ENCODE results near the gene FZD8. TPM values are rescaled to one million over a fixed set of nuclear protein-coding genes. Genes with fewer than 3 reads are reported as not detected.

FZD8 gene
- total RNA-seq, 1 experiment from 2014 or later: 36.1 TPM

DNA sequence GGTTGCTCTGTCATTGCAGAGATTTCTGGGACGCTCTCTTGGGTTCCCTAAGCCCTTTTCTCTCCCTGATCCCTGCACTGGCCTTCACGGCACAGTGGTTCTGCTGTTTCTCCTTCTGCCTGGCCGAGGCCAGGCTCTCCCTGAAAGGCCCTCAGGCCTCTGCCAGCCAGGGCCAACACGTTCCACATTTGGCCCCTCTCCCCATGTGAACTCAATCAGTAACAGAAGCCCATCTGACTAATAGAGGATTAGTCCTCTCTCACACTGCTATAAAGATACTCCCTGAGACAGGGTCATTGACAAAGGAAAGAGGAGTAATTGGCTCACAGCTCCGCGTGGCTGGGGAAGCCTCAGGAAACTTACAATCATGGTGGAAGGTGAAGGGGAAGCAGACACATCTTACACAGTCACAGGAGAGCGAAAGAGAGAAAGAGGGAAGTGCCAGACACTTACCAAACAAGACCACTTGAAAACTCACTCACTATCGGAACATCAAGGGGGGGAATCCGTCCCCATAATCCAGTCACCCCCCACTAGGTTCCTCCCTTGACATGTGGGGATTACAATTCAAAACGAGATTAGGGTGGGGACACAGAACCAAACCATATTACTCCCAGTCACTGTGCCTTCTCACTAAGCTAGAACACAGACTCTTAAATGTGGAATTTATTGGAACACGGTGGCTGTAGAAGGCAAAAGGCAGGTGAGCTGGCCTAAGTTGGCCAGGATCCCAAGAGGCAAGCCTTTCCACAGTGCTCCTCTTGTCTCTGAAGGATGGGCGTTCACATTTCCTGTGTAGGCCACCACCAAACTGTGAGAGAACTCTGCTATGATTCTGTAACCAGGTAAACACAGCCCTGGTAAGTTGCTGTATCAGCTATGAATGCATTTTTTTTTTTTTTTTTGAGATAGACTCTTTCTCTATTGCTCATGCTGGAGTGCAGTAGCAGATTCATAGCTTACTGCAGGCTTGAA lies 8.8 kb downstream of the FZD8 start:
- Histone ChIP-seq H3K36me3 (peaks cover 3% of the 10 kb centered on the region; the same call in 1 of the 2 replicates), H3K27ac (no peak overlapping the region), H3K27me3 (no peaks in the 10 kb centered on the region), H3K9me3 (replicated peaks) (no peaks in the 10 kb centered on the region), H3K4me1 (no peaks in the 10 kb centered on the region), H3K4me3 (no peak overlapping the region)
- no peak for DNase-seq

DNA sequence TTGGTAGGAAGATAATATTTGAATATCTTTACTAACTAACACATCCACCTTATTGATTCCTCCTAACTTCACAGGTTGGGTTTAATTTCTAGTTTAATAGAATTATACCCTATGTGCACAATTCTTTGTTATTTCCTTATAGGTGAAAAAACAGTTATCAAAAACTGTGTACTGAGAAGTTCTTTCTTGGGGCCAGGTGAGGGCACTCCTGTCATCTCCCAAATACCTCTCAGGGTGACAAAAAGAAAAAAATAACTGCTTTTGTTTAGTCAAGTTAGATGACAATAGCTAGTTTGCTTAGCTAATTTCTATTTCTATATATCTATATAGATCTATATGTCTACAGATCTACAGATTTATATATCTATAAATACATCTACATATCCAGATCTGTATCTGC lies 10.1 kb downstream of the FZD8 start:
- no peak for DNase-seq
- H3K9me3 ChIP-seq (replicated peaks): no peaks in the 10 kb centered on the region
- no peaks in the 10 kb centered on the region for H3K36me3 ChIP-seq
- H3K27ac ChIP-seq: no peak overlapping the region
- no peak overlapping the region for H3K4me3 ChIP-seq
- no peaks in the 10 kb centered on the region for H3K4me1 ChIP-seq
- H3K27me3 ChIP-seq: no peaks in the 10 kb centered on the region

DNA sequence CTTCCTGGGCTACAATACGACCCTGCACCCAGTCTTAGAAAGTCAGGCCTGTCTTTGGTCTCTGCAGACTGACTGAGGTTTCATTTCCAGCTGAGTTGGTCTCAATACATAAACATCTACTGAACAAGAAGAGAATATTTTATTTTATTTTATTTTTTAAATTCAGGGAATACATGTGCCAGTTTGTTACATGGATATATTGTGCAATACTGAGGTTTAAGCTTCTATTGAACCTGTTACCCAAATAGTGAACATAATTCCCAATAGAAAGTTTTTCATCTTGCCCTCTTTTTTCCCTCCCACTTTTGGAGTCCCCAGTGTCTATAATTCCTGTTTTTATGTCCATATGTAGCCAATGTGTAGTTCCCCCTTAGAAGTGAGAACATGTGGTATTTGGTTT lies 10.7 kb downstream of the FZD8 start:
- H3K36me3 ChIP-seq: no peaks in the 10 kb centered on the region
- no peak overlapping the region for H3K4me3 ChIP-seq
- H3K27ac ChIP-seq: no peak overlapping the region
- no peaks in the 10 kb centered on the region for H3K4me1 ChIP-seq
- H3K27me3 ChIP-seq: no peaks in the 10 kb centered on the region
- H3K9me3 ChIP-seq (replicated peaks): no peaks in the 10 kb centered on the region
- no peak for DNase-seq

DNA sequence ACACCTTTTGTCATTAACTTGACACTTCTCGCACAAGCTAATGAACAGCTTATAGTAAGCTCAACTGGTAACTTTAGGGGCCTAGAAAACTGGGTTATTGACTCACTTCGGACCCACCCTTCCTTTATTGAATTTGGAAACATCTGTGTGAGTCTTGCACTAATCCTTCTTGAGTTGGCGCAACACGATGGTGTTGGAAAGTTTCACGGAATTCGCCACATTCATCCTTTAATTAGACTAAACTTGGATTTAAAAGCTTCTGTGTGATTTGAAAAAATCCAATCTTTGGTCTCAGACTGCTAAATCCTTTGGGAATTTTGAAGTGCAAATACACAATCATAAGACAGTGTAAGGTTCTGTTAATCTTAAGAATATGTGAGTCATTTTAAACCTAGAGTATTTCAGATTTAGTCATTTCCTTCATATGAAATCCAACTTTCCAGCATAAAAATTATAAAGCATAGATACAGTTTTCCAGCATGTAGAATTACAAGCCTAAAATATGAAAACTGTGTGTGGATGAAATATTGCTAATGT lies 15.1 kb downstream of the FZD8 start:
- H3K36me3 ChIP-seq: no peaks in the 10 kb centered on the region
- no peak overlapping the region for H3K4me3 ChIP-seq
- H3K27me3 ChIP-seq: no peaks in the 10 kb centered on the region
- H3K4me1 ChIP-seq: no peaks in the 10 kb centered on the region
- H3K9me3 ChIP-seq (replicated peaks): no peaks in the 10 kb centered on the region
- no peak for DNase-seq
- no peak overlapping the region for H3K27ac ChIP-seq

DNA sequence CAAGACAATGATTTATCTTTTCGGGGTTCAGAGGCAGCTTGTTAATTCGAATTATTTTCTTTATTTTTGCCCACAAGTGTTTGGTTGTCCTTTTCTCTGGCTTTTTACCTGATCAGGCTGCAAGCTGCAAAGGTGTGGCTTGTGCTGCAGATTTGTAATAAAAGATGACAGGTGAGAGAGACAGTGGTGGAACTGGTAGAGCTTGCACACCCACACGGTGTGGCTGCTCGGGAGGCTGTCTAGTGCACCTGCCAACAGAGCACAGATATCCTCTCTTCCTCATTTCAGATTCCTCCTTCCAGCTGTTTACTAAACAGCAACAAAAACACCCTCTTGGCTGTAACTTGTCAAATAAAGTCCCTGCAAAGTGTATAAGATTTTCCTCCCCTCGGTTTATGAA lies 27.8 kb downstream of the FZD8 start:
- H3K4me3 ChIP-seq: no peak overlapping the region
- no peaks in the 10 kb centered on the region for H3K4me1 ChIP-seq
- no peak for DNase-seq
- H3K36me3 ChIP-seq: no peaks in the 10 kb centered on the region
- no peak overlapping the region for H3K27ac ChIP-seq
- H3K27me3 ChIP-seq: no peaks in the 10 kb centered on the region
- 0 out of 2 replicates have a peak, but pooled peaks cover 3% of the 10 kb centered on the region for H3K9me3 ChIP-seq (replicated peaks)

DNA sequence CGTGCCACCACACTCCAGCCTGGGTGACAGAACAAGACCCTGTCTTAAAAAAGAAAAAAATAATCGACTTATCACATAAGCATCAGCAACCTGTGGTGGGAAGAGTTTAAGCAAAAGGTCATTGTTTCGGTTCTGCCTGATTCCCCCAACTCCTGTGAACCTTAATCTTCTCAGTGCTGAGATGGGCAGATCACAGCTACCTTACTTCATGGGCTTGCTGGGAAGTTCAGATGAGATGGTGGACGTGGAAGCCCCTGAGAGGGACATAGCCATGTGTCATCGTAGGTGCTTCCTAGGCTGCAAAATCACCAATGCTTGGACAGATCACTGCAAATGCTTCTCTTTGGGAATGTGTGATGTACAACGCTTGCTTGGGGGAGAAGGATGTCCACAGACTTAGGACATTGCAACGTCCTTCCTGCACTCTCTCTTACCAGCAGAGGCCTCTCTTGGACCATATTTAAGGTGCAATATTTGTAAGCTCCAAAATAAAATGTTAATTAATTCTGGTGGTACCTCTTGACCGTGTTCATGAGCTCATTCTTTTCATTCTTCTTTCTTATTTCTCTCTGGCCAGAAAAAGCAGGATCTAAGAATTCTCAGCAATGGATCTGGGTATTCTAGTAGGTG lies 28.4 kb downstream of the FZD8 start:
- 0 out of 2 replicates have a peak, but pooled peaks cover 3% of the 10 kb centered on the region for H3K9me3 ChIP-seq (replicated peaks)
- H3K27me3 ChIP-seq: no peaks in the 10 kb centered on the region
- H3K4me1 ChIP-seq: no peaks in the 10 kb centered on the region
- no peaks in the 10 kb centered on the region for H3K36me3 ChIP-seq
- peak in 1 of 2 experiments; percentile 50 for DNase-seq
- H3K27ac ChIP-seq: no peak overlapping the region
- H3K4me3 ChIP-seq: no peak overlapping the region

DNA sequence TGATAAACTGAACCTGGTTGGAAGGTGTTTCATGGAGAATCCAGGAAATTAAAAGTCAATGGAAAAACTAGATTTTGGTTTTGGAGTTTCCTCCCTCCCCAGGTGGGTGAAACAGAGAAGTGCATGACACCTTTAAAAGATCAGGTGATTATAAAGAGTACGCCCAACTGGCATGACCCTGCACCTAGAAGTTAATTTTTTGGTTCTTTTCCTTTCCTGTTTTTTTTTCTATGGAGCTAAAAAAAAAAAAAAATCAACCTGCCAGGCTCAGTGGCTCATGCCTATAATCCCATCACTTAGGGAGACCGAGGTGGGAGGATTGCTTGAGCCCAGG lies 29.0 kb downstream of the FZD8 start:
- no peak overlapping the region for H3K27ac ChIP-seq
- no peak for DNase-seq
- no peaks in the 10 kb centered on the region for H3K27me3 ChIP-seq
- no peaks in the 10 kb centered on the region for H3K36me3 ChIP-seq
- 0 out of 2 replicates have a peak, but pooled peaks cover 3% of the 10 kb centered on the region for H3K9me3 ChIP-seq (replicated peaks)
- no peak overlapping the region for H3K4me3 ChIP-seq
- H3K4me1 ChIP-seq: no peaks in the 10 kb centered on the region

DNA sequence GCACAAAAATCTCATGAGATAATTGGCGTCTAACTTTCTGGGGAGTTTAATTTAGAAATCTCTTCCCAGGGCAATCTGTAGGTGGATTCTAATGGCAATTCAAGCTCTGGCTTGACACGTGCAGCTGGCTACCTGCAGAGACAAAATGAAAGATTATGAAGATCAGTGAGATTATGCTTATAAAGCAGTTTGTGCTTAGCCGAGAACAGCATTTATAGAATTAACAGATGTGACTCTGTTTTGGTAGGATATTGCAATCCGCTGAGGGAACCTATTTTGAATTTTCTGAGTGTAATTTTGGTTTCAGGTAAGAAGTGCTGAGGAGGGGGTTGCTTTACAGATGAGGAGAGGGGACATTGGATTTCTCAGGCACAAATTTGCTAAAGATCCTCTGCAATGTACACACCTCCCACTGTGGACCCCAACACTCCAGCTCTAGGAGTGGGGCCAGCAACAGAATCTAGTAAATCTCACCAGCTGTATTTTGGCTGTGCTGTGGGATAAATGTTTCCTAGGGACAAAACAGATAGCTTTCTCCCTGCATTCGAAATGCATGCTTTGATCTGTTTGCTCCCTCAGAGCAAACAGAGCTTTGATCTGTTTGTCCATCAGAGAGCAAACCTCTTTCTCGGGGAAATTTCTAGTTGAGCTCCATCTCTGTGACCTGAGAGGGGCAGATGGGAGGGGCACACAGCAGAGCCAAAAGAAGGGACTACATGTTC lies 29.6 kb downstream of the FZD8 start:
- DNase-seq: no peak
- Histone ChIP-seq H3K4me3 (no peak overlapping the region), H3K27ac (no peak overlapping the region), H3K4me1 (no peaks in the 10 kb centered on the region), H3K27me3 (no peaks in the 10 kb centered on the region), H3K36me3 (no peaks in the 10 kb centered on the region), H3K9me3 (replicated peaks) (0 out of 2 replicates have a peak, but pooled peaks cover 3% of the 10 kb centered on the region)

DNA sequence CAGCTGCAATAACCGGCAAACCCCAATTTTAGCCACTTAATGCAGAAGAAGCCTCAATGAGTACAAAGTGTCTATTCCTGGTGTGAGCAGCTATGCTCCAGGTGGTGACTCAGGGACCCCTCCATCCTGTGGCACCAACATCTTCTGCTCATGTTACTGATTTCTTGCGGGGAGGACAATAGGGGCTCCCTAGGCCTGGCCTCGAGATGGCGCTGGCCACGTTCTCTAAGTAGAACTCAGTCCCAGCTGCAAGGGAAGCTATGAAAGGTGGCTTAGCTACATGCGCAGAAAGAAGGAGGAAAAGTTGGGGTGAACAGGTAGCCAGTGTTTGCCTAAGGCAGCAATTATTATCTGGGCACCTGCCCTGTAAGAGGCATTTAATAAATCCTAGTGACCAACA lies 30.3 kb downstream of the FZD8 start:
- no peak for DNase-seq
- Histone ChIP-seq H3K4me3 (no peak overlapping the region), H3K36me3 (no peaks in the 10 kb centered on the region), H3K9me3 (replicated peaks) (0 out of 2 replicates have a peak, but pooled peaks cover 3% of the 10 kb centered on the region), H3K27ac (no peak overlapping the region), H3K4me1 (no peaks in the 10 kb centered on the region), H3K27me3 (no peaks in the 10 kb centered on the region)

DNA sequence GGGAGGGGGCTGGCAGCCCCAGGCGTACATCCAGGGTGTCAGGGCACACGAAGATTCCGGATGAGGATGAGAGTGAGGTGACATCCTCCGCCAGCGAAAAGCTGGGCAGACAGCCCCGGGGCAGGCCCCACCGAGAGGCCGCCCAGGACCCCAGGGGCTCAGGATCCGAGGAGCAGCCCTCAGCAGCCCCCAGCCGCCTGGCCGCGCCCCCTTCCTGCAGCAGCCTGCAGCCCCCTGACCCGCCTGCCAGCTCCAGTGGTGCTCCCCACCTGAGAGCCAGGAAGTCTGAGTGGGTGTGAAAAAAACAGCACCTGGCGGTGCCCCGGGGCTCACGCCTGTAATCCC lies 33.8 kb downstream of the FZD8 start:
- Histone ChIP-seq H3K27me3 (no peaks in the 10 kb centered on the region), H3K36me3 (no peaks in the 10 kb centered on the region), H3K27ac (no peak overlapping the region), H3K9me3 (replicated peaks) (0 out of 2 replicates have a peak, but pooled peaks cover 3% of the 10 kb centered on the region), H3K4me3 (no peak overlapping the region), H3K4me1 (no peaks in the 10 kb centered on the region)
- no peak for DNase-seq

DNA sequence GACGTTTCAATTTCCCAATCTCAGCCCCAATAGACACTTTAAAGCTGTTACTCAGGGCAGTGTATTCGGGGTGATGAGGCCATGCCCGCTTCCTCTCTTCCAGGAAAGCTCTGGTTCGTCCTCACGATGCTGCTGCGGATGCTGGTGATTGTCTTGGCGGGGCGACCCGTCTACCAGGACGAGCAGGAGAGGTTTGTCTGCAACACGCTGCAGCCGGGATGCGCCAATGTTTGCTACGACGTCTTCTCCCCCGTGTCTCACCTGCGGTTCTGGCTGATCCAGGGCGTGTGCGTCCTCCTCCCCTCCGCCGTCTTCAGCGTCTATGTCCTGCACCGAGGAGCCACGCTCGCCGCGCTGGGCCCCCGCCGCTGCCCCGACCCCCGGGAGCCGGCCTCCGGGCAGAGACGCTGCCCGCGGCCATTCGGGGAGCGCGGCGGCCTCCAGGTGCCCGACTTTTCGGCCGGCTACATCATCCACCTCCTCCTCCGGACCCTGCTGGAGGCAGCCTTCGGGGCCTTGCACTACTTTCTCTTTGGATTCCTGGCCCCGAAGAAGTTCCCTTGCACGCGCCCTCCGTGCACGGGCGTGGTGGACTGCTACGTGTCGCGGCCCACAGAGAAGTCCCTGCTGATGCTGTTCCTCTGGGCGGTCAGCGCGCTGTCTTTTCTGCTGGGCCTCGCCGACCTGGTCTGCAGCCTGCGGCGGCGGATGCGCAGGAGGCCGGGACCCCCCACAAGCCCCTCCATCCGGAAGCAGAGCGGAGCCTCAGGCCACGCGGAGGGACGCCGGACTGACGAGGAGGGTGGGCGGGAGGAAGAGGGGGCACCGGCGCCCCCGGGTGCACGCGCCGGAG lies 34.4 kb downstream of the FZD8 start:
- Histone ChIP-seq H3K27ac (no peak overlapping the region), H3K4me1 (no peaks in the 10 kb centered on the region), H3K36me3 (no peaks in the 10 kb centered on the region), H3K4me3 (no peak overlapping the region), H3K27me3 (no peaks in the 10 kb centered on the region), H3K9me3 (replicated peaks) (0 out of 2 replicates have a peak, but pooled peaks cover 3% of the 10 kb centered on the region)
- no peak for DNase-seq

DNA sequence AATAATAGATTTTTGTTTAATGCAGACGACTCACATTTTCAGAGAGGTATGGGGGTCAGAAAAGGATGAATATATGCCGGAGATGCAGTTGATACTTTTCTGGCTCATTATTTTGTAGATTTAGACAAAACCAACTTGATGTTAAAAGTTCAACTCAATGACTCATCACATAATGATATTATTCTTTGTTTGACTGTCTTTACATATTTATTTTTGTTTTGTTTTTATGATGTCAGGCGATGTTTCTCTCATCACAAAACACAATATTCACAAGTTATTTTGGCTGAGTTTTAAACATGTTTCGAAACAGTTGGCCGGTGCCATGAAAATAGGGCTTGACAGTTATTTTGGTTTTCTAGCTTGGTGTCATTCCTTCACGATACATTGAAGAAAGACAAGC lies 35.7 kb downstream of the FZD8 start:
- H3K4me1 ChIP-seq: no peaks in the 10 kb centered on the region
- 0 out of 2 replicates have a peak, but pooled peaks cover 3% of the 10 kb centered on the region for H3K9me3 ChIP-seq (replicated peaks)
- DNase-seq: no peak
- no peaks in the 10 kb centered on the region for H3K27me3 ChIP-seq
- no peak overlapping the region for H3K27ac ChIP-seq
- H3K36me3 ChIP-seq: no peaks in the 10 kb centered on the region
- H3K4me3 ChIP-seq: no peak overlapping the region

DNA sequence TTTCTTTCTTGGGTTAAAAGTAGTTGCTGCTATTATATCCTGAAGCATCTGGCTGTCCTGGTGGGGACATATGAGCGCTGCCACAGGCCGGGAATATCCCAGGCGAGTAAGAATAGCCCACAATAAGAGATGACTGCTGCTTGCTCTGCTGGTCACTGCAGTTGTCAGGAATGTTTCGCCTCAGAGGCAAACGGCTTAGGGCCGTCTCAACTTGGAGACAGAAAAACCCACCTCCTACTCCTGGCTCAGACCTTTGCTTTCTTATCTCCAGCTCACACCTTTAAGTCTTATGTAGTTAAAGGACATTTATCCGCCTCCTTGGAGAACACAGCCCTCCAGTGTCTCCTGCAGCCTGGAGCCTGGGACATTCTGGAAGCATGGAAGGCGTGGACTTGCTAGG lies 36.9 kb downstream of the FZD8 start, which contains the start of gene GJD4:
GJD4 (plus strand) TSS at position 151 of the 400 bp plus-strand sequence; CDS start at position 378, 227 bp downstream.
- no peak for DNase-seq
- H3K27ac ChIP-seq: no peak within 1 kb of the TSS
- no peaks in the 10 kb centered on the region for H3K27me3 ChIP-seq
- H3K4me3 ChIP-seq: no peak within 1 kb of the TSS
- 0 out of 2 replicates have a peak, but pooled peaks cover 2% of the 10 kb centered on the region for H3K9me3 ChIP-seq (replicated peaks)
- no peaks in the 10 kb centered on the region for H3K36me3 ChIP-seq
- H3K4me1 ChIP-seq: no peaks in the 10 kb centered on the region

DNA sequence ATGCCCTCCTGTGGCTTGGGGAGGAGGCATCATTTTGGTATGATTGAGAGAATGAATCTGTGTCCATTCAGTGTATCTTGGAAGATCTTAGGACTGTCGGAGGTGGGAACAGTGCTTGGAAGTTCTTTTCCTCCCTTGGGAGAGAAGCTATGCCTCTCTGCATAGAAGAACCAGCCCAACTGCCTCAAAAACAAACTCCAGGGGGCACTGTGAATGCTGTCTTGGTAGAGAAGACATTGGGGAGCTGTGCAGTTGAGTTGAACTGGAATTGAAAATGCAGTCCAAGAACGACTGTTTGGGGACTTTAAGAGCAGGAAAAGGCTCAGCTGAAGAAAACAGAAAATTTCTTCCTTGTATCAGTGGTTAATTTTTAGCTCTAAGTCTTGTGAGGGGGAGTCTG lies 41.9 kb downstream of the FZD8 start:
- H3K9me3 ChIP-seq (replicated peaks): no peaks in the 10 kb centered on the region
- no peaks in the 10 kb centered on the region for H3K36me3 ChIP-seq
- H3K4me3 ChIP-seq: no peak overlapping the region
- DNase-seq: no peak
- no peaks in the 10 kb centered on the region for H3K27me3 ChIP-seq
- no peak overlapping the region for H3K27ac ChIP-seq
- no peaks in the 10 kb centered on the region for H3K4me1 ChIP-seq

All from SJCRH30 (cell line).